HG03439 (cell line): Measurements from ENCODE around the gene GATAD1.
"Not testable (repeated sequence)": the region's sequence is repeated elsewhere in the genome, so short reads cannot be mapped to it uniquely, and the experiment has no call there.

Source experiments
- ATAC-seq: cut with Tn5 transposase; IDR thresholded peaks from one replicate; pipeline ENCODE4 v1.9.1; 2021; ENCODE audit warnings: mild to moderate bottlenecking, moderate library complexity; ENCODE audit not compliant: unreplicated experiment

The GATAD1 gene, protein sequence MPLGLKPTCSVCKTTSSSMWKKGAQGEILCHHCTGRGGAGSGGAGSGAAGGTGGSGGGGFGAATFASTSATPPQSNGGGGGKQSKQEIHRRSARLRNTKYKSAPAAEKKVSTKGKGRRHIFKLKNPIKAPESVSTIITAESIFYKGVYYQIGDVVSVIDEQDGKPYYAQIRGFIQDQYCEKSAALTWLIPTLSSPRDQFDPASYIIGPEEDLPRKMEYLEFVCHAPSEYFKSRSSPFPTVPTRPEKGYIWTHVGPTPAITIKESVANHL

DNA sequence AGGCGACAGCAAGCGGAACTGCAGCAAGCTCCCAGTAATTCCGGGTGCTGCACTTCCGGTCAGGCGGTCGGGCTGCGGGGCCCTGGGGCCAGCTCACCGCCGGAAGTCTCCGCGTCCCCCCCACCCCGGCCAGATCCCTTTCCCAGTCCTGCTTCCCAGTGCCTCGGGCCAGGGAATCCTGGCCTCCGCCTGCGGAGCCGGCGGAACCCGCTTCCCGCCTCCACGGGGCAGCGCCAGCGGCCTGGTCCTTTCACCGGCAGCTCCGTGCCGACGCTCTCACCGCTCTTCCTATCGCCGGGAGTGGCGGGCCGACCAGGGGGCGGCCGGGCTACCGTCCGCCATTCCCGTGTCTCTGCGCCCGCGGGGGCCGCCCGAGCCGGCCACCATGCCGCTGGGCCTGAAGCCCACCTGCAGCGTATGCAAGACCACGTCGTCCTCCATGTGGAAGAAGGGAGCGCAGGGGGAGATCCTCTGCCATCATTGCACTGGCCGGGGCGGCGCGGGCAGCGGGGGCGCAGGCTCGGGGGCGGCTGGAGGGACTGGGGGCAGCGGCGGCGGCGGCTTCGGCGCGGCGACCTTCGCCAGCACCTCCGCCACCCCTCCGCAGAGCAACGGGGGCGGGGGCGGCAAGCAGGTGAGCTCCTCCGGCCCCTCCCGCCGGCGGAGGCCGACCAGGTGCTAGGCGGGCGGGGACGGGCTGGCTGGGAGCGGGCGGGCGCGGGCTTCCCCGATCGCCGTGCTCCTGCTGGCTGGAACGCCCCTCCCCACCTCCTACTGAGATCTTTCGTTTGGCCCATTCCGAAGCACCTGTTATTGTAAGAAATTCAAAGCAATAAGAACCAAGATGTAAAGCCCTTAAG is at the start of gene GATAD1:
Gene GATAD1 (plus strand): TSS at position 138 of the 860 bp plus-strand sequence. CDS start 248 bp downstream, at position 386.
- peak; percentile 89 for ATAC-seq

DNA sequence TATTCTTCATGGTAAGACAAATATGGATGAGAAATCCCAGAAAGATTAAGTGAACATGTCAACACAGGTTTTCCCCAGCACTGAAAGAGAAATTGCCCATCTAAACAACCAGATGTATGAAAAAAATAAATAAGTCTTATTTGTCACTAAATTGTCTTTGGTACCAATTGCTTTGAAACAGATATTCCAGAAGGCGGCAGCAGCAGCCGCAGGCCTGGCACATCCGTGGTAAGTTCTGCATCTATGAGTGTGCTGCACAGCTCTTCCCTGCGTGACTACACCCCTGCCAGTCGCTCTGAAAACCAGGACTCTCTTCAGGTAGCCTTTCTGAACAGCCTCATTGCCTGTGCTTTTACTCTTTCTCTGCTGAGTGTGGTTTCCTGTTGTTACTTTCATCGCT is 49.7 kb upstream of the GATAD1 start:
- ATAC-seq: no peak

DNA sequence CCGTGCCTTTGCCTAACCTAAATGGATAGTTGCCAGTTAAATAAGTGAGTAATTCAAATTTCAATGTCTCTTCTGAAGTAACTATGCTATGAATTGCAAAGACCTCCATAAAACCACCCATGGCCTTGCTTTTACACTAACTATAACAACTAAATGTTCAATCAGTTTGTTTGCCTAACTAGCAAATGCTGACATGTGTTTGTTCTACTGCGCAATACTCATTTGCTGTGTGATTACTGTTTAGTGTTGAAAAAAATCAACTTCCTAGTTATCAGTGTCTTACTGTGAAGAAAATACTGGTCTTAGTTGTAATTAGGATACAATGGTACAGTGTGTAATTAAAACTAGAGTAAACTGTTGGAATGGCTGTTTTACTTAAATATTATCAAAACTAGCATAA is 47.3 kb upstream of the GATAD1 start:
- no peak for ATAC-seq

DNA sequence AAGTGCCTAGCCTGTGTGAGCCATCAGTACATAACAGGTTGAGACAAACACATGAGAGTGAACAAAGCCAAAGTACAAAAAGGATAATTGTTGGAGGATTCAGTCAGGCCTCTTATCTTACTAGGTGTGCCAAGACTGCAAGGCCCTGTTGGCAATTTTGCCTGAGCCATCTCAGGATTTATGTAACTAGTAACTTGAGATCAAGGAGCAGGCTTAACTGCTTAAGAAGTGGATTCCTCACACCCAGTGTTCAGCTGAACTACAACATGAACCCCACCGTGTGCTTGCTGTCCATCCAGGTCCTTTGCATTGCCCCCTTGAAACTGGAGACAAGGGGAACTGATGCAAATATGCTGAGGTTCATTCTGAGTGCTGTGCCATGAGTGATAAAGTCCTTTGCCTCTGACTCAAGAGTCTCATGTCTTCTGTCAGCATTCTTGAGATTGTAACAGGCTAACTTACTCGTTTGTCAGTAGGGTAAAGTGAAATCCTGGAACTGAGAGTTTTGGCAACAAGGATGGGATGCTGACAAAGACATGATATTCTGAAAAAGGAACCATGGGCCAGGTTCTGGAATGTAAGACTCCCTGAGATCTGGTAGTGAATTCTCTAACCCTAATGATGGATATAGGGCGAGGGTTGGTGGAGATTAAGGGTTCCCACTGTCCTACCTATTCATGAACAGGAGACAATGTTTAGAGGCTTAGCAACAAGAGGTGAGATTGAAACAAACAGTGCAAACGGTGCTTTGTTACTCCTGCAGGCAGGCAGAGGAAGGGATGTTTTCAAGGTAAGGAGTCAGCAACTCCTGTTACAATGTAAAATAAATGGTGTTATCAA is 44.1 kb upstream of the GATAD1 start:
- ATAC-seq: no peak

DNA sequence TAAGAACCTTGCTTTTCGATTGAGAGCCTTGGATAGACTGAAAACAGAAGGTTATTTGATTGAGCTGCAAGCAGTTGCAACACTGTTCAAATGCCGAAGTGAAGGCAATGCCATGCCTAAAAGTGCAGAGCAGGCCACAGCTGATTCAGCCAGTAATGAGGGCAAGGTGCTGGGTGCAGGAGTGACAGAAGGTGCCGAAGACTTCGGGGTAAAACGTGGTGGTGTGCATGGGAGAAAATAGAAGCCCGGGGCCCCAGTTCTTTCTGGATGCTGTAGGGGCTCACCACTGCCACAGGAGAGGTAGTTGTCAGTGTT is 43.6 kb upstream of the GATAD1 start:
- ATAC-seq: no peak

DNA sequence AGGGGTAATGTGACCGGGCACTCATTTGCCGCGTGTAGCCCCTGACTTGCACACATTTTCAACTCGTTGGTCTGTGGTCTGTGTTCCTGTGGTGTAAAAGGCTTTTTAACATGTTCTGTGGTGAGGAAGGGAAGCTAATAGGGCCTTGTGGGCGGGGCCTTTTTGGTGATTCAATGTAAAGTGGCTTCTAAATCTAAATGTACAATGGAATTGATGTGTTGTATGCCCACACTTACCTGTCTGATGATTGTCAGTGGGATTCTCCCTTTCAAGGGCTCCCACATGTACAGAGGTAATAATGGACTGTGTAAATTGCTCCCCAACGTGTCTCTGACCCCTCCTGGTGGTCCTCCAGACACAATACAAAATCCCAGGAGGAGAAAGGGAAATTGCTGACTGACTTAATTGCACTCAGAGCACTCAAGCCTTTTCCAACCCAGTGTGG is 43.1 kb upstream of the GATAD1 start:
- ATAC-seq: no peak

DNA sequence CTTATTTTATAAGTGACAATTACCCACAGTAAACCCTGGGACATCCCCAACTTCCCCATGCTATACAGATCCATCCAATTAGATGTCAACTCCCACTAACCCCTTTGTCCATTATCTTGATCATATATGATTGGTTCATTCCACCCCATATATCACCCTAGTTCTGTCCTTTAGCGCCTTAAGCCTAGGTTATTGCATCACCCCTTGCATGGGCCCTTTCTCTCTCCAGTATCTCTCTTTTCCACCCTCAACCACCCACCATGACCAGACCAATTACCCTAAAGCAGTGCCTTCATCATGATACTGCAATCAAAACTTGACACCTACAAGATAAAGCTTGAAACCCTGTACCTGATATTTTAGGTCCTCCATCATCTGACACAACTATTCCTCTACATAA is 37.9 kb upstream of the GATAD1 start:
- no peak for ATAC-seq

DNA sequence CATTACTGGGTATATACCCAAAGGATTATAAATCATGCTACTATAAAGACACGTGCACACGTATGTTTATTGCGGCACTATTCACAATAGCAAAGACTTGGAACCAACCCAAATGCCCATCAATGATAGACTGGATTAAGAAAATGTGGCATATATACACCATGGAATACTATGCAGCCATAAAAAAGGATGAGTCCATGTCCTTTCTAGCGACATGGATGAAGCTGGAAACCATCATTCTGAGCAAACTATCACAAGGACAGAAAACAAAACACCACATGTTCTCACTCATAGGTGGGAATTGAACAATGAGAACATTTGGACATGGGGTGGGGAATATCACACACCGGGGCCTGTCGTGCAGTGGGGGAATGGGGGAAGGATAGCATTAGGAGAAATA is 37.1 kb upstream of the GATAD1 start:
- ATAC-seq: not testable (repeated sequence)

DNA sequence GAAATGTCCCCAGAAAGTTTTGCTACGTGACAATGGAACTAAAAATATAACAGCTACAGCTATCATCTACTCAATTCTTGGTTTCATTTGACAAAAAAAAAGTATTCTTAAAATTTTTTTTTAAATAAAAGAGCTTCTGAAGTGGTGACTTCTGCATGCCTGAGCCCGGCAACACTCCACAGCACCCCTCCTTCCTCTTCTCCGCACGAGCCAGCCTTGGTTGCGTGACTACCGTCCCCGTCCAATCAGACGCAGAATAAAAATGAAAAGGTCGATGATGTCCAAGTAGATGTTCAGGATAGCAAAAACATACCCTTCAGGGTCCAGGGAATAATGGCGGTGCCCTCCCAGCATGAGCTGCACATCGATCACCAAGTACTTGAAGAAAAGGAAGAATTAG is 34.5 kb upstream of the GATAD1 start:
- no peak for ATAC-seq

DNA sequence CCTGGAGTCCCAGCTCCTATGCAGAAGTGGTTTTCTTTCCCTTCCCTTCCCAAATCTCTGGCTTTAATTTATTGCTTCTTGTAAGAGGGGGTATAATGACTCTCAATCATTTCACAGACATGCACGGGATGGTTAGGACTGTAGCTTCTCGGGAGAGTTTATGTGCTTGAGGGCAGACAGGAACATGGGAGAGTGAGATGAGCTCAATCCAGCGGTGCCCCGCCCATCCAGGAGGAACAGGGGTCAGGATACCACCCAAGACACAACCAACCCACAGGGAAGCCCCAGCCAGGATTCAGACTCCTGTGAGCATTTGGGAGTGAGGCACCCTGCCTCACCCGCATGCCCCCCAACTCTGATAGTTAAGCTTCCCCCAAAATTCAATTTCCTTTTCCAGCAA is 33.7 kb upstream of the GATAD1 start:
- ATAC-seq: no peak

DNA sequence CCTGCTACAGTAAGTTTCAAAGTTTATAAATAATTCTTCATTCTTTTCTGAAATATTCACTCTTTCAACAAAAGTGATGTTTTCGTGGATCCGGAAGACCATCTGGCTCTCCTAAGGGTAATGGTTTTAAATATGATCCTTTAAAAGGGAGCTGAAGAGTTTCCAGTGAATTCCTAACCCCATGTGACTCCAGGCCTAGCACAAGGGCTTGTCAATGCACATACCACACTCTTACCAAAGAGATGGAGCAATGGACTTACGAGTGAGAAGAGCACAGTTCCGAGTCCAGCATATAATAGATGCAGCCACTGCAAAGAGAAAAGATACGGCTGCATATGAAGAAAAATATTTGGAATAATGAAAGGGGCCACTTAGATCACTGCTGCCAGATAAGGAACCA is 32.1 kb upstream of the GATAD1 start:
- ATAC-seq: no peak

DNA sequence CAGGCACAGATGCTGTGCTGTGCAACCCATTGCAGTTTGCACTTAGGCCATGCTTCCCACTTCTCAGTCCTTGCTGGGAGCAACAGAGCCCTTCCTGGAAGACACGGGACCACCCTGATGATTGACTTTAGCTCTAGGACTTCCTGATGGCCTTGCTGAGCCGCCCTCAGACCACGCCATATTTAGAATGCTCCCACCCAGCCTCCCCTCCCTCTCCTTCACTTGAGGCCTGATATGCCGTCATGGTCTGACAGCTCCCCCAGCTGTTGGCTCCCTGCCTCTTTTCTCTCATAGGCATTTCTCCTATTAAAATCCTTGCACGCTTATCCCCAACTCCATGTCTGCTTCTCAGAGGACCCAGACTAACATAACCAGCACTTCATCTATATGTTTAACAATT is 29.4 kb upstream of the GATAD1 start:
- ATAC-seq: no peak

DNA sequence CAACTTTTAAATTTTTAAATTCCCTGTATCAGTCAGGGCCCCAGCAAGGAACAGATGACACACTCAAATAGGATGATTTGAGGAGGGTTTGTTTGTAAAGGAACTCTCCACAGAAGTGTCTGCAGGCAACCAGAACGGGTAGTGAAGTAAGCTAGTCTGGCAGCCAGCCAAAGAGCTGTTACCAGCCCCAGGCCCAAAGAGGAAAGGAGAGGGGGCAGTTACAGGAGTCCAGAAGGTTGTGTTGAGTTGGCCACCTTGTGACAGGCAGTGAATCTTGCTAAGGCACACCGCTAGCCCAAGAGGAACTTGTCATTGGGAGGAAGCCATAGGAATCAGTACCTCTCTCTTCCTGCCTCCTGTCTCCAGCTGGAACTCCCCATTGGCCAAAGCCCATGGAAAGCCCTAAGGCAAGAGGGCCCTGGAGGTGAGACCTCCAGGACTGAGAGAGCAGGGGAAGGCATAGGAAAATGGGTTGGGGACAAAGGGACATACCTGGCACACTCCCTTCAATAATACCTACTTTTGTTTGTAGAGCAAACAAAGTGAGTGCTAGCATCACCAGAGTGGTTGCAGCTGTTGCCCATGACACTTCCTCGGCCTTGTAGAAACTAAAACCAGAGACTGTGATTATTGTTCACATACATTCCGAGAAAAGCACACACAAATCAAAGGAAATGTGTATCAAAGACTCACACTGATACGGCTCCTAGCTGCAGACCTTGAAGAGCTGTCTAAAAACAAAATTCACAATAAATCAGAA is 25.4 kb upstream of the GATAD1 start:
- no peak for ATAC-seq

DNA sequence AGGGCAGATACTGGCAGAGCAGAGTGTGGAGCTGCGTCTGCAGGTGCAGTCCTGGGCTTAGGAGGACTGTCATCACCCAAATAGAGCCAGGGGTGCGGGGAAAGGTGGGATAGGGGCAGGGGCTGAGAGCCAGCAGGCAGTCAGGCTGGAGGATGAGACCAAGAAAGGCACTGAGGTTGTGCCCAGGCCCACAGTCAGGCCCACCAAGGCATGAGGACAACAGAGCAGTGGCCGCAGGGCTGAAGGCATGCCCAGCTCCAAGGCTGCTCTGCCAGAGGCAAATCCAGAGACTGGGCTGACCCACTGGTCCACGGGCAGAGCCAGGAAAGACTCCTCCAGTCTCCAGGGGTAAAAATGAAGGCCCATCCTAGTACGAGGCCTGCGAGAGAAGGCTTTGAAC is 24.4 kb upstream of the GATAD1 start:
- ATAC-seq: no peak

DNA sequence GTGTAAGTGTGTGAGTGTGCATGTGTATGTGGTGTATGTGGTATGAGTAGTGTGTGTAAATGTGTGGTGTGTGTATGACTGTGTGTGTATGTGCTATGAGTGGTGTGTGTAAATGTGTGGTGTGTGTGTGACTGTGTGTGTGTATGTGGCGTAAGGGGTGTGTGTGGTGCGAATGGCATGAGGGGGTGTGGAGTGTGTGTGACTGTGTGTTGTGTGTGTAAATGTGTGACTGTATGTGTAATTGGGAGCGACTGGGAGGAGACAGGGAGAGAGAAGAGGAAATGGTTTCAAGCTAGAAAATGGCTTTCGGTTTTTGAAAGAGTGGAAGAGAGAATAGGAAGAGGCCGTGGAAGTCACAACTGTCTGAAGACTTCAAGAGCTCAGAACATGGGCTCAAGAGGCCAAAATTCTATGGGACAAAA is 23.6 kb upstream of the GATAD1 start:
- no peak for ATAC-seq

DNA sequence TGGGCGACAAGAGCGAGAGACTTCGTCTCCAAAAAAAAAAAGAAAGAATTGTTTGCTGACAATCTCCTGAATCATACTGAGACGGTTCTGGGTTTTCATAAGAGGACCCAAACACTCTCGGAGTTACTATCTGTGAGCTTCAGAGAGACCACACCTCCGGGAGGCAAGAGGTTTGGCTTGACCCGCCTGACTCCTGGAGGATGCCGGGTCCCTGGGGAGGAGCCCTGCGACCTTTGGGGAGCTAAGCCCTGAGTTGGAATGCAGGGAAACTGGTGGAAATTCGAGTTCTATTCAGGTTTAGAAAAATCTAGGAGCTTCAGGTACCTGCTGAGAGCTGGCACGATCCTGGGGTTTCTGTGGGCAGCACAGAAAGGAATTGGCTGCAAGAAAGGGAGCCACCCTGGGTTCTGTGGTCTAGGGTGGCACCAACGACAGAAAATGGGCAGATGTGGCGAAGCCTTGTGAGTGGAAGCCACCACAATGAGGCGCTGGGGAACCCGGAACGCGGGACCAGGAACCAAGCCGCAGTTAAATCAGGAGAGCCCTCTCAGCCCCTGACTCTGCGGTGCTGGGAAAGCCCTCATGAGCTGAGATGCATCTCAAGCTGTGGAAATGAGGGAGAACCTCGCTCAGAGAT is 21.9 kb upstream of the GATAD1 start:
- ATAC-seq: no peak

DNA sequence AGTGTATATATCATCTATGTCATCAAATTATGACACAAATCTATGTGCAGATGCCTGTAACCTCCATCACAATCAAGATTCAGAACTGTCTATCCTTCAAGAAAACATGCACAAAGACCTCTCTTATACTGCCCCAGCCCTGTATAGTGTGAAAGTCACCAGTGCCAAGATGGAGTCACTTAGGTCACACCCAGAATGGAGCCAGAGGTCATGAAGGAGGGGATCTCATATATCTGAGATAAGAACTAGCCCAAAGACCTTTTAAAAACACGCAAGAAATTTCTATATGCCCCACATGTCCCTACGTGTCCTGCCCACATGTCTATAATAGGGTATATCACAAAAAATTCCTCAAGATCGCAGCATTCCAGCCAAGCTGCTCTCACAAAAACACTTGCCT is 20.1 kb upstream of the GATAD1 start:
- ATAC-seq: no peak

DNA sequence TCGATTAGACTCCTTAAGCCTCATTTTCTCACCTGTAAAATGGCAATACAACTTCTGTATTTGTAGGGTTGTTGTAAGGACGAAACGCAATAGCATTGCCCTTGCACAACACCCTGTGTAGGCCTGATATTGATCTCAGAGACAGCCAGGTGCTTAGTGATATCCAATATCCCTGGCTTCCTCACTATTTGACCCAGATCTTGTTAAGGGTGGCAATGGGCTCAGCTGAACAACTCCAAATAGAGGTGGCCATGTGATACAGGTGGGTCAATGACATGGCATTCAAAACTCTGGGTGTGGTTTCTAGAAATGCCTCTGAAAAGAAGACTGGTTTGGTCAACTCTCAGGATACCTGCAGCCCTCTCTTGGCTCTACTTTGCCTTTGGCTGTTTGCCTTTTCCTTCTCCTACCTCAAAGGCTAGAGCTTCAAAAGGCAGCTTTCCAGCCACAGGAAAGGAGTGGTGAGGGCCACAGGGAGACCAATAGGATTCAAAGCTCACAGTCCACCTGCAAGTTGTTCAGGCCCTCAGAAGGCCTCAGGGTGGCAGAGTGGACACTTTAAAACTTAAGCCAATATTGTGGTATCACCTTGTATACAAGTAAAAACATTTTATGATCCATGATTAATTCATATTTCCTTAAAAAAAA is 14.9 kb upstream of the GATAD1 start:
- ATAC-seq: no peak

DNA sequence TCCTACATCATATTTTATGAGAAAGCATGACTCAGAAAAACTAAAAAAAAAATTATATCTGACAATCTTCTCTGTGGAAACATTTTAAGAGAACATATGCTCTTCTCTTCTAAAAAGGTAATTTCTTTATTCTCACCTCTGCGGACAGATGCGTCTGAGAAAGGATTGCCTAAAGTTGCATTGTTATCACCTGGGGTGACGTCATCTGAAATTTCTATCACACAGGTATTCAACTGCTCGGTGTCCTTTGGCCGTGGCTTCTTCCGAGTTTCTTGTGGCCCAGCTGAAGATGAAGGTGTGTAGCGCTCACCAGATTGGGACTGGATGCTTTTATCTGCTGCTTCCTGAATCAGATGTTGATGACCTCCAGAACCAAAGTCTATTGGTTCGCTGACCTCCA is 14.3 kb upstream of the GATAD1 start:
- no peak for ATAC-seq

DNA sequence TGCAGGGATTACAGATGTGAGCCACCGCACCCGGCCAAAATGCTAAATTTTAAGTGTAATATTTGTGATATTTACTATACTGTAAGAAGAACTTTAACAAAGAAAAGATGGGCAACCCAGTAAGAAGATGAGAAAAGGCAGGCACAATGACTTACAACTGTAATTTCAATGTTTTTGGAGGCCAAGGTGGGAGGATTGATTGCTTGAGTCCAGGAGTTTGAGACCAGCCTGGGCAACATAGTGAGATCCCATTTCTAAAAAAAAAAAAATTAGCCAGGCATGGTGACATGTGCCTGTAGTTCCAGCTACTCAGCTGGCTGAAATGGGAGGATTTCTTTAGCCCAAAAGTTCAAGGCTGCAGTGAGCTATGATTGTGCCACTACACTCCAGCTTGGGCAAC is 11.7 kb upstream of the GATAD1 start:
- ATAC-seq: no peak
